ENCODE data around the gene KLHDC3. TPM values are rescaled to one million over a fixed set of nuclear protein-coding genes. Genes with fewer than 3 reads are reported as not detected.

Gene KLHDC3
- total and polyA plus RNA-seq, 10 of the 15 experiments (the other 5 are each of a cell fraction or from before 2014, with no cell fraction given), result 2.4 to 102 (median 55.4) TPM

GRCh38 chr6:43032326-43032725 lies 18.3 kb downstream of the KLHDC3 start:
- no peaks in the 10 kb centered on the region for H3K4me1 ChIP-seq (ENCODE audit: control insufficient read depth, insufficient read depth, low read length)
- H3K27ac ChIP-seq (ENCODE audit: control insufficient read depth, insufficient read depth), result no peak overlapping the region
- intact Hi-C loops (cut with micrococcal nuclease; ENCODE audit: unreplicated experiment) (no loop called here), in situ Hi-C loops (cut with MboI) (no loop called here)
- H3K36me3 ChIP-seq (ENCODE audit: control insufficient read depth in 2 of 2, insufficient read depth in 2 of 2, low read length in 1 of 2), result peaks cover 11 to 21% of the 10 kb centered on the region in 2 experiments
- H4K20me1 ChIP-seq (ENCODE audit: control insufficient read depth, insufficient read depth), result no peaks in the 10 kb centered on the region
- SMC1A ChIA-PET (ENCODE audit: uncharacterized antibody, unreplicated experiment), result interaction anchor here (0.7 to 1.4 kb wide), 2 partner anchors 110 to 292 kb away, joined by 3 to 4 read pairs; no protein-coding TSS in a partner anchor
- H3K79me2 ChIP-seq (ENCODE audit: control insufficient read depth, insufficient read depth, low read length), result no peaks in the 10 kb centered on the region
- RAD21 ChIA-PET (ENCODE audit: unreplicated experiment), result no interaction called here
- no peak overlapping the region for H3K9ac ChIP-seq (ENCODE audit: control insufficient read depth, insufficient read depth, low read length)
- H3K4me3 ChIP-seq, result no peak overlapping the region
- no peak overlapping the region for H3K4me2 ChIP-seq (ENCODE audit: control insufficient read depth, insufficient read depth)
- H3K27me3 ChIP-seq (replicated peaks in 1 of 2; ENCODE audit: control insufficient read depth in 2 of 2, insufficient read depth in 2 of 2, low read length in 1 of 2), result no peaks in the 10 kb centered on the region
- no peak overlapping the region for H2AFZ ChIP-seq (ENCODE audit: control insufficient read depth, low read depth, low read length)
- FAIRE-seq, result no peak
- BruUV-seq (replicated peaks), result no TSS peak
- POLR2A ChIA-PET, result interaction anchor here (0.8 to 1.4 kb wide), 2 partner anchors 10 to 214 kb away, joined by 3 to 4 read pairs; no protein-coding TSS in a partner anchor
- no peak for DNase-seq (ENCODE audit: low read depth, low spot score)
- CTCF ChIA-PET, result interaction anchor here (0.6 to 1.3 kb wide), 4 partner anchors 24 to 140 kb away, joined by 3 to 4 read pairs (median 3); no protein-coding TSS in a partner anchor
- ATAC-seq, result no peak
- no peaks in the 10 kb centered on the region for H3K9me3 ChIP-seq (replicated peaks; ENCODE audit: control insufficient read depth, insufficient read depth, low read length)
- TF ChIP-seq POLR2A (IDR thresholded peaks at IDR 0.05; ENCODE audit: low read depth, low read length) (no peak), ETV6 (conservative IDR thresholded peaks at IDR 0.05 in 1 of 2, IDR thresholded peaks at IDR 0.05 in 1 of 2; ENCODE audit: borderline replicate concordance in 1 of 2, low read depth in 1 of 2) (no peak), MEF2A (IDR thresholded peaks at IDR 0.05; ENCODE audit: insufficient read depth, low read depth, low read length) (no peak), USF1 (IDR thresholded peaks at IDR 0.05; ENCODE audit: borderline replicate concordance, extremely low read length, insufficient read depth, low read depth, low read length) (no peak), WRNIP1 (IDR thresholded peaks at IDR 0.05; ENCODE audit: borderline replicate concordance, low read depth, low read length) (no peak), GABPA (IDR thresholded peaks at IDR 0.05; ENCODE audit: low read depth) (no peak), TCF12 (IDR thresholded peaks at IDR 0.05; ENCODE audit: low read depth, low read length) (no peak), NR2C2 (IDR thresholded peaks at IDR 0.05; ENCODE audit: borderline replicate concordance, control insufficient read depth, insufficient read length, low read depth) (no peak), BCL11A (IDR thresholded peaks at IDR 0.05; ENCODE audit: low read depth, low read length) (no peak)
- WGBS (ENCODE audit: insufficient coverage, insufficient replicate concordance, low lambda C conversion rate, missing lambda C conversion rate), result 87% methylated on average over 4 of the region's 4 CpGs

Data from GM12878 (cell line).